Measurements from ENCODE around the gene ICAM3. TPM values are rescaled to one million over a fixed set of nuclear protein-coding genes. Genes with fewer than 3 reads are reported as not detected.
"Not testable (repeated sequence)": the region's sequence is repeated elsewhere in the genome, so short reads cannot be mapped to it uniquely, and the experiment has no call there.

ICAM3 gene
- total RNA-seq, 4 donors from 2014 or later, result 3.1 to 4.5 (median 3.8) TPM

DNA sequence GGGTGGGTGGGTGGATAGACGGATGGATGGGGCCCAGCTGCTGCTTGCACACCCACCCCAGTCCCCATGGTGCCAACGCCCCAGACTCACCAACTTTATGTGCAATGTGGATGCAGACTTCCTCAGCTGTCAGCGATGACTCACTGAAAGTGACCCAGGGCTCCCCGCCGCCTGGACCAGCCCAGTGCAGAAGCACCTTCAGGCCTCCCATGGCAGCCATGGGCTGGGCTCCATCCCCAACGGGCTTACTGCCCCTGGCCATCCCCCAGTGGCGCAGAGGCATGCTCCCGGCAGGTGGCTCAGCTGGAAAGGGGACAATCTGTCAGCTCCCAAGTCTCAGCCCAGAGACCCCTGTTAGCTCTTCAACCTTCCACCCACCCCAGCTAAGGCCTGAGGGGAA lies 38.7 kb upstream of the ICAM3 start:
- no peak for DNase-seq (ENCODE audit: low spot score in 2 of 2)
- Histone ChIP-seq H3K4me1 (peaks cover 18% of the 10 kb centered on the region), H3K27ac (no peak overlapping the region), H3K36me3 (peaks cover 29% of the 10 kb centered on the region), H3K9me3 (no peaks in the 10 kb centered on the region), H3K27me3 (no peaks in the 10 kb centered on the region), H3K4me3 (no peak overlapping the region)
- TF ChIP-seq EP300 (IDR thresholded peaks at IDR 0.05) (no peak), POLR2AphosphoS5 (IDR thresholded peaks at IDR 0.05) (no peak), POLR2A (IDR thresholded peaks at IDR 0.05) (no peak)
- TF ChIP-seq, protein P1, sequence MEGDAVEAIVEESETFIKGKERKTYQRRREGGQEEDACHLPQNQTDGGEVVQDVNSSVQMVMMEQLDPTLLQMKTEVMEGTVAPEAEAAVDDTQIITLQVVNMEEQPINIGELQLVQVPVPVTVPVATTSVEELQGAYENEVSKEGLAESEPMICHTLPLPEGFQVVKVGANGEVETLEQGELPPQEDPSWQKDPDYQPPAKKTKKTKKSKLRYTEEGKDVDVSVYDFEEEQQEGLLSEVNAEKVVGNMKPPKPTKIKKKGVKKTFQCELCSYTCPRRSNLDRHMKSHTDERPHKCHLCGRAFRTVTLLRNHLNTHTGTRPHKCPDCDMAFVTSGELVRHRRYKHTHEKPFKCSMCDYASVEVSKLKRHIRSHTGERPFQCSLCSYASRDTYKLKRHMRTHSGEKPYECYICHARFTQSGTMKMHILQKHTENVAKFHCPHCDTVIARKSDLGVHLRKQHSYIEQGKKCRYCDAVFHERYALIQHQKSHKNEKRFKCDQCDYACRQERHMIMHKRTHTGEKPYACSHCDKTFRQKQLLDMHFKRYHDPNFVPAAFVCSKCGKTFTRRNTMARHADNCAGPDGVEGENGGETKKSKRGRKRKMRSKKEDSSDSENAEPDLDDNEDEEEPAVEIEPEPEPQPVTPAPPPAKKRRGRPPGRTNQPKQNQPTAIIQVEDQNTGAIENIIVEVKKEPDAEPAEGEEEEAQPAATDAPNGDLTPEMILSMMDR (IDR thresholded peaks at IDR 0.05), result no peak
- 94% methylated on average over 7 of the region's 8 CpGs for WGBS

DNA sequence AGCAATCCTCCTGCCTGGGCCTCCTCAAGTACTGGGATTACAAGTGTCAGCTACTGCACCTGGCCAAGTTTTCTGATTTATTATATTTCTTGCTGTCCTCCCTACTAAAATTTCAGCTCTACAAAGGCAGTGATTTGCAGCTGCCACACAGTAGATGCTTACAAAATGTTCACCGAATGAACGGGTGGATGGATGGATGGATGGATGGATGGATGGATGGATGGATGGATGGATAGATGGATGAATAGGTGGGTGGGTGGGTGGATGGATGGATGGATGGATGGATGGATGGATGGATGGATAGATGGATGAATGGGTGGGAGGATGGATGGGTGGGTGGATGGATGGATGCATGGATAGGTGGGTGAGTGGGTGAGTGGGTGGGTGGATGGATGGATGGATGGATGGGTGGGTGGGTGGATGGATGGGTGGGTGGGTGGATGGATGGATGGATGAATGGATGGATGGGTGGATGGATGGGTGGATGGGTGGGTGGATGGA lies 37.8 kb upstream of the ICAM3 start:
- WGBS, result 98% methylated on average over 2 of the region's 2 CpGs
- peaks cover 18% of the 10 kb centered on the region for H3K4me1 ChIP-seq
- not testable (repeated sequence) for H3K4me3 ChIP-seq; H3K9me3 ChIP-seq; H3K27ac ChIP-seq; DNase-seq (ENCODE audit: low spot score in 2 of 2); H3K27me3 ChIP-seq
- H3K36me3 ChIP-seq, result peaks cover 35% of the 10 kb centered on the region

GRCh38 chr19:10374931-10375330 lies 35.5 kb upstream of the ICAM3 start:
- H3K4me1 ChIP-seq, result peaks cover 12% of the 10 kb centered on the region
- H3K4me3 ChIP-seq, result no peak overlapping the region
- DNase-seq (ENCODE audit: low spot score in 2 of 2), result no peak
- H3K27me3 ChIP-seq, result no peaks in the 10 kb centered on the region
- no peaks in the 10 kb centered on the region for H3K9me3 ChIP-seq
- no peak overlapping the region for H3K27ac ChIP-seq
- peaks cover 52% of the 10 kb centered on the region for H3K36me3 ChIP-seq
- WGBS, result 83% methylated on average over 5 of the region's 5 CpGs
- no peak for TF ChIP-seq EP300 (IDR thresholded peaks at IDR 0.05)
- no peak for TF ChIP-seq POLR2A (IDR thresholded peaks at IDR 0.05)
- TF ChIP-seq, protein P1 (IDR thresholded peaks at IDR 0.05), result no peak
- TF ChIP-seq POLR2AphosphoS5 (IDR thresholded peaks at IDR 0.05), result no peak

DNA sequence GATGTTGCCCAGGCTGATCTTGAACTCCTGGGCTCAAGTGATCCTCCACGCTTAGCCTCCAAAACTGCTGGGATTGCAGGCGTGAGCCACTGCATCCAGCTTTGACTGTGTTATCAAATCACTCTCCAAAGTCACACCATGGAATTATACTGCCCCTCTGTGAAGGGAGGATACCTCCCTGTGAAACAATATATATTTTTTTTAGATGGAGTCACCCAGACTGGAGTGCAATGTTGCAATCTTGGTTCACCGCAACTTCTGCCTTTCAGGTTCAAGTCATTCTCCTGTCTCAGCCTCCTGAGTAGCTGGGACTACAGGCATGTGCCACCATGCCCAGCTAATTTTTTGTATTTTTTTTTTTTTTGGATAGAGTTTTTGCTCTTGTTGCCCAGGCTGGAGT lies 33.3 kb upstream of the ICAM3 start:
- Histone ChIP-seq H3K27ac (no peak overlapping the region), H3K4me3 (no peak overlapping the region), H3K9me3 (no peaks in the 10 kb centered on the region), H3K27me3 (no peaks in the 10 kb centered on the region), H3K4me1 (no peaks in the 10 kb centered on the region), H3K36me3 (peaks cover 66% of the 10 kb centered on the region)
- WGBS, result 96% methylated on average over 3 of the region's 3 CpGs
- no peak for DNase-seq (ENCODE audit: low spot score in 2 of 2)
- TF ChIP-seq POLR2AphosphoS5 (IDR thresholded peaks at IDR 0.05) (no peak), EP300 (IDR thresholded peaks at IDR 0.05) (no peak), POLR2A (IDR thresholded peaks at IDR 0.05) (no peak)
- TF ChIP-seq, protein P1 (IDR thresholded peaks at IDR 0.05), result no peak

GRCh38 chr19:10368101-10368803 lies 28.8 kb upstream of the ICAM3 start:
- WGBS, result 89% methylated on average over 14 of the region's 15 CpGs
- H3K9me3 ChIP-seq, result no peaks in the 10 kb centered on the region
- H3K27ac ChIP-seq, result no peak overlapping the region
- TF ChIP-seq POLR2A (IDR thresholded peaks at IDR 0.05), result no peak
- TF ChIP-seq EP300 (IDR thresholded peaks at IDR 0.05), result no peak
- no peak for TF ChIP-seq POLR2AphosphoS5 (IDR thresholded peaks at IDR 0.05)
- TF ChIP-seq, protein P1 (IDR thresholded peaks at IDR 0.05), result no peak
- H3K36me3 ChIP-seq, result peaks cover 86% of the 10 kb centered on the region
- DNase-seq (ENCODE audit: low spot score in 2 of 2), result no peak
- no peak overlapping the region for H3K4me3 ChIP-seq
- no peaks in the 10 kb centered on the region for H3K4me1 ChIP-seq
- no peaks in the 10 kb centered on the region for H3K27me3 ChIP-seq

DNA sequence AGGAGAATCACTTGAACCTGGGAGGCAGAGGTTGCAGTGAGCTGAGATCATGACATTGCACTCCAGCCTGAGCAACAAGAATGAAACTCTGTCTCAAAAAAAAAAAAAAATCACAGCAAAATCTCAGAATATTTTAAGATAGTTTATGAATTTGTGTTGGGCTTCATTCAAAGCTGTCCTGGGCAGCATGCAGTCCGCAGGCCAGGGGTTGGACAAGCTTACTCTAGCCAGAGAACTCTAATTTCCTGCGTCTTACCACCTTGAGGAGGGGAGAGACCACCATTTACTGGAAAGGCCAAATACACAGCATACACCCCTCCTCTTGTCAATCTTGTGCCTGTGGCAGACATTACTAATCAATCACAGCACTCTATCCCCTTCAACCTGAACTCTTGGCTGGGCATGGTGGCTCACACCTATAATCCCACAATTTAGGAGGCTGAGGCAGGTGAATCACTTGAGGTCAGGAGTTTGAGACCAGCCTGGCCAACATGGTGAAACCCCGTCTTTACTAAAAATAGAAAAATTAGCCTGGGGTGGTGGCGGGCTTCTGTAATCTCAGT lies 27.6 kb upstream of the ICAM3 start:
- H3K27me3 ChIP-seq; DNase-seq (ENCODE audit: low spot score in 2 of 2); H3K4me1 ChIP-seq; H3K27ac ChIP-seq; H3K4me3 ChIP-seq; H3K9me3 ChIP-seq: not testable (repeated sequence)
- 94% methylated on average over 4 of the region's 4 CpGs for WGBS
- H3K36me3 ChIP-seq, result peaks cover 89% of the 10 kb centered on the region

Data from suprapubic skin (tissue), 4 donors.